GM12892 (cell line): Measurements from ENCODE around the gene ZNF428.

Experiments used
- POLR2A ChIP-seq: IDR thresholded peaks from 2 replicates; pipeline ENCODE4 v1.6.1; 2011; ENCODE audit warnings: low read depth, low read length, control low read depth
- POLR2AphosphoS5 ChIP-seq: IDR thresholded peaks from 2 replicates; pipeline ENCODE4 v1.6.1; 2011; ENCODE audit warnings: low read depth, low read length, control low read depth
- TAF1 ChIP-seq: IDR thresholded peaks from 2 replicates; pipeline ENCODE4 v1.6.1; 2011; ENCODE audit warnings: low read depth, mild to moderate bottlenecking, control low read depth, low read length, borderline replicate concordance

- TF ChIP-seq POLR2AphosphoS5, result no peak
- no peak for TF ChIP-seq POLR2A
- TF ChIP-seq TAF1, result no peak
These were observed 30.1 kb upstream of the ZNF428 start for GRCh38 chr19:43649514-43649913.
